Brain microvascular endothelial cell (primary cell): ENCODE results near the gene AP5Z1.

Experiments used
- DNase-seq: peaks from one replicate; pipeline ENCODE4 v3.0.0-alpha.2; 2020
- H3K27ac ChIP-seq: fragments of 250-450 bp; sonication (Bioruptor Pico); 2 replicates; pipeline ENCODE4 v1.5.1; 2020; ENCODE audit warnings: mild to moderate bottlenecking, moderate library complexity
- H3K27me3 ChIP-seq: fragments of 250-450 bp; sonication (Bioruptor Pico); replicated peaks from 2 replicates; pipeline ENCODE4 v1.5.1; 2020; ENCODE audit warnings: mild to moderate bottlenecking
- H3K36me3 ChIP-seq: fragments of 250-450 bp; sonication (Bioruptor Pico); replicated peaks from 2 replicates; pipeline ENCODE4 v1.5.1; 2020; ENCODE audit warnings: mild to moderate bottlenecking
- H3K4me3 ChIP-seq: 2 replicates; pipeline ENCODE4 v1.5.1; 2011; ENCODE audit warnings: low read depth, mild to moderate bottlenecking, control low read depth, low read length, moderate library complexity
- in situ Hi-C: cut with HindIII; loops from 2 replicates; pipeline ENCODE4 v1.10.0; 2017; ENCODE audit warnings: low sequenced_read_pairs, low pct_ligation_motif_present
- TF ChIP-seq, protein P1 (sequence below): IDR thresholded peaks from 2 replicates; pipeline ENCODE4 v1.5.1; 2011; ENCODE audit warnings: low read depth, mild to moderate bottlenecking, moderate library complexity, low read length, control low read depth, inconsistent platforms; ENCODE audit errors: missing control alignments

AP5Z1 gene

DNA sequence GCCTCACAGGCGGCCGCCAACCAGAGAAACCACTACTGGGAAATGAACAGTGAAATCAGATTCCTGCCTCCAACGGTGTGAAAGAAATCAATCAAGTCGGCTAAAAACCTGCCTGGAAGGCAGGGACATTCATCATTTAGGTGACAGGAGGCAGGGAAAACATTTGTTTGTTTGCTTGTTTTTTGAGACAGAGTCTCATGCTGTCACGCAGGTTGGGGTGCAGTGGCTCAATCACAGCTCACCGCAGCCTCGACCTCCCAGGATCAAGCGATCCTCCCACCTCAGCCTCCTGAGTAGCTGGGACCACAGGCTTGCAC is 30.5 kb downstream of the AP5Z1 start:
- H3K4me3 ChIP-seq = no peak overlapping the region
- in situ Hi-C loops = no loop called here
- DNase-seq = no peak
- TF ChIP-seq, protein P1, sequence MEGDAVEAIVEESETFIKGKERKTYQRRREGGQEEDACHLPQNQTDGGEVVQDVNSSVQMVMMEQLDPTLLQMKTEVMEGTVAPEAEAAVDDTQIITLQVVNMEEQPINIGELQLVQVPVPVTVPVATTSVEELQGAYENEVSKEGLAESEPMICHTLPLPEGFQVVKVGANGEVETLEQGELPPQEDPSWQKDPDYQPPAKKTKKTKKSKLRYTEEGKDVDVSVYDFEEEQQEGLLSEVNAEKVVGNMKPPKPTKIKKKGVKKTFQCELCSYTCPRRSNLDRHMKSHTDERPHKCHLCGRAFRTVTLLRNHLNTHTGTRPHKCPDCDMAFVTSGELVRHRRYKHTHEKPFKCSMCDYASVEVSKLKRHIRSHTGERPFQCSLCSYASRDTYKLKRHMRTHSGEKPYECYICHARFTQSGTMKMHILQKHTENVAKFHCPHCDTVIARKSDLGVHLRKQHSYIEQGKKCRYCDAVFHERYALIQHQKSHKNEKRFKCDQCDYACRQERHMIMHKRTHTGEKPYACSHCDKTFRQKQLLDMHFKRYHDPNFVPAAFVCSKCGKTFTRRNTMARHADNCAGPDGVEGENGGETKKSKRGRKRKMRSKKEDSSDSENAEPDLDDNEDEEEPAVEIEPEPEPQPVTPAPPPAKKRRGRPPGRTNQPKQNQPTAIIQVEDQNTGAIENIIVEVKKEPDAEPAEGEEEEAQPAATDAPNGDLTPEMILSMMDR = no peak
- H3K27ac ChIP-seq = no peak overlapping the region
- H3K27me3 ChIP-seq = no peaks in the 10 kb centered on the region
- no peaks in the 10 kb centered on the region for H3K36me3 ChIP-seq

DNA sequence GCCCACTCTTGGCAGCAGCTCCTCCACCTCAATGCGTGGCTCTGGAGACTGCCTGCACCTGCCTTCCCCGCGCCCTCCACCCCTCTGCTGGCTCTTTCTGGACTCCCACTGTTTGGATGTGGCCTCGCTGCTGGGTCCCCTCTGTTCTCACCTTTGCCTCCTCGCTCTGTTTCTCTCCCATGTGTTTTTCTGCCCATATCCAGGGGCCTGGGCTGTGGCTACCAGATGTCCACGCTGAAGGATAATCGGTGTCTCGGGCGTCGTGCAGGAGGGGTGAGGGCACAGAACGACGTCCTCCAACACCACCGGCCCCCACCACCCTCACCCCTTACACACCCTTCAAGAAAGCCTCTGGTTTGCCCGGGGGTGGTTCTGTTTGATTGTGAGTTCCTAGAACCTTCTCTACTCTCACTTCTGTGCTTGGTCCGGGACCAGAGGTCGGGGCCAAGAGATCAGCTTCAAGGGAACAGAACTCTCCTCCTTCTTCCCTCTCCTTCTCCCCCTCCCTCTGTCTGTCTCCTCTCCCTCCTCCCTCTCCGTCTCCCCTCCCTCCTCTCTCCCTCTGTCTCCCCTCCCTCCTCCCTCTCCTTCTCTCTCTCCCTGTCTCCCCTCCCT is 31.7 kb downstream of the AP5Z1 start:
- no peaks in the 10 kb centered on the region for H3K36me3 ChIP-seq
- TF ChIP-seq, protein P1 = no peak
- H3K27ac ChIP-seq = no peak overlapping the region
- in situ Hi-C loops = no loop called here
- H3K27me3 ChIP-seq = no peaks in the 10 kb centered on the region
- no peak overlapping the region for H3K4me3 ChIP-seq
- DNase-seq = no peak

DNA sequence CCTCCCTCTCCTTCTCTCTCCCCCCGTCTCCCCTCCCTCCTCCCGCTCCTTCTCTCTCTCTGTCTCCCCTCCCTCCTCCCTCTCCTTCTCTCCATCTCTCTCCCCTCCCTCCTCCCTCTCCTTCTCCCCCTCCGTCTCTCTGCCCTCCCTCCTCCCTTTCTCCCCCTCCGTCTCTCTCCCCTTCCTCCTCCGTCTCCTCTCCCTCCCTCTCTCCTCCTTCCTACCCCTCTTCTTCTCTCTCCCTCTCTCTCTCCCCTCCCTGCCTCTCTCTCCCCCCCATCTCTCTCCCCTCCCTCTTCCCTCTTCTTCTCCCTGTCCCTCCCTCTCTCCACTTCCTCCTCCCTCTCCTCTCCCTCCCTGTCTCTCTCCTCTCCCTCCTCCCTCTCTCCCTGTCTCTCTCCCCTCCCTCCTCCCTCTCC is 32.2 kb downstream of the AP5Z1 start:
- DNase-seq = no peak
- H3K4me3 ChIP-seq = no peak overlapping the region
- in situ Hi-C loops = no loop called here
- no peaks in the 10 kb centered on the region for H3K36me3 ChIP-seq
- TF ChIP-seq, protein P1 = no peak
- H3K27me3 ChIP-seq = no peaks in the 10 kb centered on the region
- H3K27ac ChIP-seq = no peak overlapping the region

DNA sequence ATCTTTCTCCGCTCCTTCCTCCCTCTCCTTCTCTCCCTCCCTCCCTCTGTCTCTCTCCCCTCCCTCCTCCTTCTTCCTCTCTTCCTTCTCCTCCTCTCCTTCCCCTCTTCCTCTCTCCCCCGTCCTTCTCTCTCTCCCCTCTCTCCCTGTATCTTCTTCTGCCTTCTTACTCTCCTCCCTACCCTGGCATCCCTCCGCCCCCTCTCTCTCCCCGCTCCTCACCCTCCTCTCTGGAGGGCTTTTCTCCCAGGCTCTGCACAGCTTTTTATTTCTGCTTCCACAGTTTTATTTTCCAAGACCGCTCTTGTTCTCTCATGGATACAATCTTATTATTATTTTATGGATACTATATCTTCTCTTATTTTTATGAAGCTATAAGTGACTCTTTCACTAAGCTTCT is 32.6 kb downstream of the AP5Z1 start:
- in situ Hi-C loops = no loop called here
- no peaks in the 10 kb centered on the region for H3K36me3 ChIP-seq
- no peak overlapping the region for H3K4me3 ChIP-seq

DNA sequence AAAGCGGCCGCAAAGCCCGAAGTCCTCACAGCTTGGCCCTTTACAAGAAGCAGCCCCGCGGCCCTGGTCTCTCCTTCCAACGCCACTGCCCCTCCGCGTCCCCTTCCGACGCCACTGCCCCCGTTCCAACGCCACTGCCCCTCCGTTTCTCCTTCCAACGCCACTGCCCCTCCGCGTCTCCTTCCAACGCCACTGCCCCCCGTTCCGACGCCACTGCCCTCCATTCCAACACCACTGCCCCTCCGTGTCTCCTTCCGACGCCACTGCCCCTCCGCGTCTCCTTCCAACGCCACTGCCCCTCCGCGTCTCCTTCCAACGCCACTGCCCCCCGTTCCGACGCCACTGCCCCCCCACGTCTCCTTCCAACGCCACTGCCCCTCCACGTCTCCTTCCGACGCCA is 33.1 kb downstream of the AP5Z1 start:
- Histone ChIP-seq H3K27ac (no peak overlapping the region), H3K36me3 (no peaks in the 10 kb centered on the region), H3K4me3 (no peak overlapping the region), H3K27me3 (no peaks in the 10 kb centered on the region)
- TF ChIP-seq, protein P1 = no peak
- in situ Hi-C loops = no loop called here
- DNase-seq = no peak

More for the DNA sequence above, 32.6 kb downstream of the AP5Z1 start:
- DNase-seq = no peak
- no peaks in the 10 kb centered on the region for H3K27me3 ChIP-seq
- TF ChIP-seq, protein P1 = no peak
- H3K27ac ChIP-seq = no peak overlapping the region

DNA sequence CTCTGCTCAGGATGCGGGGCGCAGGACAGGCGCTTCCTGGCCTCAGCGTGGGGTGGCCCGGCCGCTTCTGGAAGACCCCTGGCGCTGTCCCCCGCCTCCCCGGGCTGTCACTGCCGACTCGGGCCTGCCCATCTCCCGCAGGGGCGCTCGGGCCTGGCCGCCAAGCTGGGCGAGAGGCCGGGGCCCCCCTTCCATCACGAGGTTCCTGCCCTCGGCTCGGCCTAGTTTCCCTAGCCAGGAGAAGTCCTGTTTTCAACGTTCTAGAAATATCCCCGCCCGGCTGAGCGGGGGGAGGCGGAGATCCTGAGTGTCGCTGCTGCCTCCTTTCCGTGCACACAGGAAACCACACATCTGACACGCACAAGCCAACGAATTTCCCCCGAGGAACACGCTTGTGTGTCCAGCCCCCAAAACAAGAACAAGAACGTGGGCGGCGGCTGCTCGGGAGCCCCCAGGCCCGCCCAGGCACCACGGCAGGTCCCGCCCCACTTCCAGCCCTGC is 33.7 kb downstream of the AP5Z1 start:
- no peaks in the 10 kb centered on the region for H3K27me3 ChIP-seq
- no peak overlapping the region for H3K4me3 ChIP-seq
- no peaks in the 10 kb centered on the region for H3K36me3 ChIP-seq
- no peak for DNase-seq
- TF ChIP-seq, protein P1 = no peak
- no peak overlapping the region for H3K27ac ChIP-seq
- in situ Hi-C loops = no loop called here
